ENCODE results near the gene TADA3. TPM values are rescaled to one million over a fixed set of nuclear protein-coding genes. Genes with fewer than 3 reads are reported as not detected.

The TADA3 gene
- total and polyA plus RNA-seq, 9 of the 15 experiments (the other 6 are each of a cell fraction or from before 2014, with no cell fraction given), result 4.1 to 110 (median 74.8) TPM

DNA sequence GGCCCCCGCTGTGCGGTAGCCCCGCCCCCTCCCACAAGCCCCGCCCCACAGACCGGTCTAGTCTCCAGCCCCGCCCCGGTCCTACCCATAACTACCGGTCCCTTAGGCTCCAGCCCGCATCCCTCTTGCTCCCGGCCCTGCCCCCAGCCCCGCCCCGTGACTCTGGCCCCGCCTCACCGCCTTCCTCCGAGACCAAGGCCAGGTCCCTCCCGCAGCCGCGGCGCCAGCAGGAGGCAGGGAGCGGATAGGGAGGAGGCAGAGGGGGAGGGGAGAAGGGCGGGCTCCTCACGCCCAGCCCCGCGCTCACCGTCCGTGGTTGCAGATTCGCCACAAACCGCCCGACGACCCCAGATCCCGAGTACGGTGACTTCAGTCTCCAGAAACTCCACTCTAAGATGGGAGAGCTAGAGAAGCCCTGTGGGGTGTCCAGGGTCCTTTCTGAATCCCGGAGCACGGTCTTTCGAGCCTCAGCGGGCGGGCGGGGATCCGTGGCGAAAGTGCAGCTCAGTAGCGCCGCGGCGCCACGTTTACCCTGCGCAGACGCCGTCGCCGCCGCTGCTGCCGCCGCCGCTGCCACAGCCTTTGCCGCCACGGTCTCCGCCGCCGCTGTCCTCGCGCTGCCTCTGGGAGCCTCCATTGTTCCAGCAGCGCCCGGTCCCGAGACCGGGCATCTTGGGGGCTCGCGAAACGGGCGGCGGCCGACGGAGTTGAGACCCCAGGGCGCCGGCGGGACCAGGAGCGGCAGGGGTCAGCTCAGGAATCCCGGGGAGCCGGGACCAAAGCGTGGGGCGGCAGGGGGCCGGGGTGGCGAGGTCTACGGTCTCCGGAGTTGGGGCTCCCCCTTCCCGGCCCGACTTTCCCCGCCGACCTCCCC, 60.8 kb downstream of the TADA3 start, which contains the start of gene BRPF1 (continued):
- TF ChIP-seq, protein P1, sequence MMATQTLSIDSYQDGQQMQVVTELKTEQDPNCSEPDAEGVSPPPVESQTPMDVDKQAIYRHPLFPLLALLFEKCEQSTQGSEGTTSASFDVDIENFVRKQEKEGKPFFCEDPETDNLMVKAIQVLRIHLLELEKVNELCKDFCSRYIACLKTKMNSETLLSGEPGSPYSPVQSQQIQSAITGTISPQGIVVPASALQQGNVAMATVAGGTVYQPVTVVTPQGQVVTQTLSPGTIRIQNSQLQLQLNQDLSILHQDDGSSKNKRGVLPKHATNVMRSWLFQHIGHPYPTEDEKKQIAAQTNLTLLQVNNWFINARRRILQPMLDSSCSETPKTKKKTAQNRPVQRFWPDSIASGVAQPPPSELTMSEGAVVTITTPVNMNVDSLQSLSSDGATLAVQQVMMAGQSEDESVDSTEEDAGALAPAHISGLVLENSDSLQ (IDR thresholded peaks at IDR 0.05), result peak; percentile 51
- peak; percentile 39 for TF ChIP-seq POU5F1 (IDR thresholded peaks at IDR 0.05; ENCODE audit: borderline replicate concordance, low read depth, low read length, partially characterized antibody)
- no peak for TF ChIP-seq ZC3H11A (IDR thresholded peaks at IDR 0.05; ENCODE audit: low read depth, low read length)
- peak; percentile 55 for TF ChIP-seq HNRNPK (IDR thresholded peaks at IDR 0.05; ENCODE audit: low read depth, low read length, poor library complexity, severe bottlenecking)
- no peak for TF ChIP-seq ZNF561 (CRISPR knock-in tag; conservative IDR thresholded peaks at IDR 0.05)
- TF ChIP-seq, protein P2, sequence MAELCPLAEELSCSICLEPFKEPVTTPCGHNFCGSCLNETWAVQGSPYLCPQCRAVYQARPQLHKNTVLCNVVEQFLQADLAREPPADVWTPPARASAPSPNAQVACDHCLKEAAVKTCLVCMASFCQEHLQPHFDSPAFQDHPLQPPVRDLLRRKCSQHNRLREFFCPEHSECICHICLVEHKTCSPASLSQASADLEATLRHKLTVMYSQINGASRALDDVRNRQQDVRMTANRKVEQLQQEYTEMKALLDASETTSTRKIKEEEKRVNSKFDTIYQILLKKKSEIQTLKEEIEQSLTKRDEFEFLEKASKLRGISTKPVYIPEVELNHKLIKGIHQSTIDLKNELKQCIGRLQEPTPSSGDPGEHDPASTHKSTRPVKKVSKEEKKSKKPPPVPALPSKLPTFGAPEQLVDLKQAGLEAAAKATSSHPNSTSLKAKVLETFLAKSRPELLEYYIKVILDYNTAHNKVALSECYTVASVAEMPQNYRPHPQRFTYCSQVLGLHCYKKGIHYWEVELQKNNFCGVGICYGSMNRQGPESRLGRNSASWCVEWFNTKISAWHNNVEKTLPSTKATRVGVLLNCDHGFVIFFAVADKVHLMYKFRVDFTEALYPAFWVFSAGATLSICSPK (IDR thresholded peaks at IDR 0.05; ENCODE audit: borderline replicate concordance), result no peak
- peak; percentile 69 for TF ChIP-seq NCOR1 (IDR thresholded peaks at IDR 0.05)
- TF ChIP-seq, protein P3, sequence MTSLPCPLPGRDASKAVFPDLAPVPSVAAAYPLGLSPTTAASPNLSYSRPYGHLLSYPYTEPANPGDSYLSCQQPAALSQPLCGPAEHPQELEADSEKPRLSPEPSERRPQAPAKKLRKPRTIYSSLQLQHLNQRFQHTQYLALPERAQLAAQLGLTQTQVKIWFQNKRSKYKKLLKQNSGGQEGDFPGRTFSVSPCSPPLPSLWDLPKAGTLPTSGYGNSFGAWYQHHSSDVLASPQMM (CRISPR knock-in tag; IDR thresholded peaks at IDR 0.05), result no peak
- no peak for TF ChIP-seq ZNF644 (tag; IDR thresholded peaks at IDR 0.05; ENCODE audit: low read depth)
- peak; percentile 77 for TF ChIP-seq CBFB (CRISPR knock-in tag; IDR thresholded peaks at IDR 0.05)
- TF ChIP-seq, protein P4, sequence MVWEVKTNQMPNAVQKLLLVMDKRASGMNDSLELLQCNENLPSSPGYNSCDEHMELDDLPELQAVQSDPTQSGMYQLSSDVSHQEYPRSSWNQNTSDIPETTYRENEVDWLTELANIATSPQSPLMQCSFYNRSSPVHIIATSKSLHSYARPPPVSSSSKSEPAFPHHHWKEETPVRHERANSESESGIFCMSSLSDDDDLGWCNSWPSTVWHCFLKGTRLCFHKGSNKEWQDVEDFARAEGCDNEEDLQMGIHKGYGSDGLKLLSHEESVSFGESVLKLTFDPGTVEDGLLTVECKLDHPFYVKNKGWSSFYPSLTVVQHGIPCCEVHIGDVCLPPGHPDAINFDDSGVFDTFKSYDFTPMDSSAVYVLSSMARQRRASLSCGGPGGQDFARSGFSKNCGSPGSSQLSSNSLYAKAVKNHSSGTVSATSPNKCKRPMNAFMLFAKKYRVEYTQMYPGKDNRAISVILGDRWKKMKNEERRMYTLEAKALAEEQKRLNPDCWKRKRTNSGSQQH (CRISPR knock-in tag; IDR thresholded peaks at IDR 0.05), result no peak
- TF ChIP-seq MEF2A (IDR thresholded peaks at IDR 0.05; ENCODE audit: control insufficient read depth, low read depth, low read length), result no peak
- TF ChIP-seq ZNF165 (CRISPR knock-in tag; IDR thresholded peaks at IDR 0.05; ENCODE audit: borderline replicate concordance), result 0 out of 2 replicates have a peak, but pooled peaks have one; percentile 52
- TF ChIP-seq ZNF507 (tag; conservative IDR thresholded peaks at IDR 0.05), result no peak
- TF ChIP-seq RBFOX2 (IDR thresholded peaks at IDR 0.05; ENCODE audit: low read depth, low read length), result peak; percentile 97
- no peak for TF ChIP-seq FOXA3 (CRISPR knock-in tag; conservative IDR thresholded peaks at IDR 0.05 in 1 of 2, IDR thresholded peaks at IDR 0.05 in 1 of 2)
- no peak for TF ChIP-seq TCF7L2 (IDR thresholded peaks at IDR 0.05; ENCODE audit: low read depth, low read length)
- TF ChIP-seq SNRNP70 (optimal IDR thresholded peaks at IDR 0.05; ENCODE audit: low read depth, low read length), result no peak
- TF ChIP-seq, protein P5, sequence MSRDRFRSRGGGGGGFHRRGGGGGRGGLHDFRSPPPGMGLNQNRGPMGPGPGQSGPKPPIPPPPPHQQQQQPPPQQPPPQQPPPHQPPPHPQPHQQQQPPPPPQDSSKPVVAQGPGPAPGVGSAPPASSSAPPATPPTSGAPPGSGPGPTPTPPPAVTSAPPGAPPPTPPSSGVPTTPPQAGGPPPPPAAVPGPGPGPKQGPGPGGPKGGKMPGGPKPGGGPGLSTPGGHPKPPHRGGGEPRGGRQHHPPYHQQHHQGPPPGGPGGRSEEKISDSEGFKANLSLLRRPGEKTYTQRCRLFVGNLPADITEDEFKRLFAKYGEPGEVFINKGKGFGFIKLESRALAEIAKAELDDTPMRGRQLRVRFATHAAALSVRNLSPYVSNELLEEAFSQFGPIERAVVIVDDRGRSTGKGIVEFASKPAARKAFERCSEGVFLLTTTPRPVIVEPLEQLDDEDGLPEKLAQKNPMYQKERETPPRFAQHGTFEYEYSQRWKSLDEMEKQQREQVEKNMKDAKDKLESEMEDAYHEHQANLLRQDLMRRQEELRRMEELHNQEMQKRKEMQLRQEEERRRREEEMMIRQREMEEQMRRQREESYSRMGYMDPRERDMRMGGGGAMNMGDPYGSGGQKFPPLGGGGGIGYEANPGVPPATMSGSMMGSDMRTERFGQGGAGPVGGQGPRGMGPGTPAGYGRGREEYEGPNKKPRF (IDR thresholded peaks at IDR 0.05; ENCODE audit: low read depth, low read length), result no peak

All from K562 (cell line).